Activated T-helper 17 cell treated with anti-CD3 and anti-CD28 coated beads, Interleukin-2, amount 50 U/mL, for 72 hours (primary cell): ENCODE data around the gene SCNN1A. TPM values are rescaled to one million over a fixed set of nuclear protein-coding genes. Genes with fewer than 3 reads are reported as not detected.
A peak's percentile ranks its signal among the peaks of the same experiment; 100 is the strongest.

ENCODE experiments used
- ATAC-seq: fragments of 150-1000 bp; cut with Tn5 transposase; replicated peaks from 2 replicates; pipeline ENCODE4 v1.10.0; 2021; ENCODE audit warnings: mild to moderate bottlenecking, moderate library complexity
- H3K27ac Mint-ChIP-seq: one replicate; pipeline ENCODE4 v1.8.0; 2022; ENCODE audit warnings: mixed read lengths
- H3K27me3 Mint-ChIP-seq: one replicate; pipeline ENCODE4 v1.8.0; 2022; ENCODE audit warnings: mixed read lengths
- H3K36me3 Mint-ChIP-seq: one replicate; pipeline ENCODE4 v1.8.0; 2022; ENCODE audit warnings: low read depth, mild to moderate bottlenecking, mixed read lengths
- H3K4me1 Mint-ChIP-seq: one replicate; pipeline ENCODE4 v1.8.0; 2022; ENCODE audit warnings: mixed read lengths
- H3K4me3 Mint-ChIP-seq: one replicate; pipeline ENCODE4 v1.8.0; 2022; ENCODE audit warnings: mild to moderate bottlenecking, mixed read lengths
- H3K9me3 Mint-ChIP-seq: one replicate; pipeline ENCODE4 v1.8.0; 2022; ENCODE audit warnings: mixed read lengths
- total RNA-seq, 2 donors: library from RNA; stranded (reverse); gene quantifications; one replicate each; pipeline ENCODE4 v1.2.3, GENCODE V29; 2022

Gene SCNN1A
- total RNA-seq, 2 donors from 2014 or later, result 1.6 TPM; not detected in 1

GRCh38 chr12:6306599-6307220 is 68.7 kb downstream of the SCNN1A start:
- no peak for ATAC-seq
- H3K4me3 Mint-ChIP-seq, result no peak overlapping the region

GRCh38 chr12:6306151-6306550 is 69.2 kb downstream of the SCNN1A start:
- no peak for ATAC-seq
- no peaks in the 10 kb centered on the region for H3K4me1 Mint-ChIP-seq
- no peaks in the 10 kb centered on the region for H3K9me3 Mint-ChIP-seq
- no peak overlapping the region for H3K4me3 Mint-ChIP-seq
- H3K27me3 Mint-ChIP-seq, result peaks cover 14% of the 10 kb centered on the region
- H3K27ac Mint-ChIP-seq, result peak overlapping the region; percentile 24
- no peaks in the 10 kb centered on the region for H3K36me3 Mint-ChIP-seq

More at GRCh38 chr12:6306599-6307220, 68.7 kb downstream of the SCNN1A start:
- Mint-ChIP-seq H3K4me1 (no peaks in the 10 kb centered on the region), H3K27me3 (peaks cover 14% of the 10 kb centered on the region), H3K27ac (peak overlapping the region; percentile 24), H3K9me3 (no peaks in the 10 kb centered on the region), H3K36me3 (no peaks in the 10 kb centered on the region)

GRCh38 chr12:6303071-6303470 is 72.3 kb downstream of the SCNN1A start:
- no peak overlapping the region for H3K27ac Mint-ChIP-seq
- no peaks in the 10 kb centered on the region for H3K36me3 Mint-ChIP-seq
- no peak overlapping the region for H3K4me3 Mint-ChIP-seq

GRCh38 chr12:6302621-6303020 is 72.7 kb downstream of the SCNN1A start:
- Mint-ChIP-seq H3K4me1 (no peaks in the 10 kb centered on the region), H3K27ac (no peak overlapping the region), H3K9me3 (no peaks in the 10 kb centered on the region), H3K27me3 (peaks cover 4% of the 10 kb centered on the region), H3K36me3 (no peaks in the 10 kb centered on the region), H3K4me3 (no peak overlapping the region)
- ATAC-seq, result no peak

More at GRCh38 chr12:6303071-6303470, 72.3 kb downstream of the SCNN1A start:
- no peak for ATAC-seq
- H3K27me3 Mint-ChIP-seq, result peaks cover 4% of the 10 kb centered on the region
- no peaks in the 10 kb centered on the region for H3K9me3 Mint-ChIP-seq
- no peaks in the 10 kb centered on the region for H3K4me1 Mint-ChIP-seq

GRCh38 chr12:6301721-6302120 is 73.6 kb downstream of the SCNN1A start:
- no peaks in the 10 kb centered on the region for H3K4me1 Mint-ChIP-seq
- no peaks in the 10 kb centered on the region for H3K36me3 Mint-ChIP-seq
- no peak overlapping the region for H3K4me3 Mint-ChIP-seq
- no peak for ATAC-seq
- no peaks in the 10 kb centered on the region for H3K9me3 Mint-ChIP-seq
- peaks cover 4% of the 10 kb centered on the region for H3K27me3 Mint-ChIP-seq
- H3K27ac Mint-ChIP-seq, result no peak overlapping the region

DNA sequence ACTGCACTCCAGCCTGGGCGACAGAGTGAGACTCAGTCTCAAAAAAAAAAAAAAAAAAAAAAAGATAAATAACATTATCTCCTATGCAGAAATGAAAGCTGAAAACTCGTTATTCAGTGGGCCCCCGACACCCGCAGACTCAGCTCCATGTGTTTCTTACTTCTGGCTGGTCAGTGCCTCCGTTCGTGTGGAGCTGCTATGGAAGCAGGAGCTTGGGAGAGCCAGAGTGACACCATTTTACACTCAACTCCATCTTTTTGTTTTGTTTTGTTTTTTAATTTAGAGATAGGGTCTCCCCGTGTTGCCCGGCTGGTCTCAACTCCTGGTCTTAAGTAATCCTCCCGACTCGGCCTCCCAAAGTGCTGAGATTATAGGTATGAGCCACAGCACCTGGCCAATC is 78.2 kb downstream of the SCNN1A start:
- no peak for ATAC-seq
- H3K27ac Mint-ChIP-seq, result no peak overlapping the region
- H3K27me3 Mint-ChIP-seq, result peaks cover 4% of the 10 kb centered on the region
- H3K4me3 Mint-ChIP-seq, result no peak overlapping the region
- no peaks in the 10 kb centered on the region for H3K36me3 Mint-ChIP-seq
- H3K9me3 Mint-ChIP-seq, result no peaks in the 10 kb centered on the region
- peaks cover 4% of the 10 kb centered on the region for H3K4me1 Mint-ChIP-seq

Other genes with a start within 250 kb of the SCNN1A start
- gene CD9, start 175.2 kb downstream of the SCNN1A start, total RNA-seq, result 1 to 10 TPM in 1 of 2 donors, under 1 TPM in 1; 0.76 to 1.6 TPM
- gene PLEKHG6, start 64.9 kb downstream of the SCNN1A start, total RNA-seq, result not detected
- gene TNFRSF1A, start 33.5 kb downstream of the SCNN1A start, total RNA-seq, result 10 to 100 TPM; 42.1 to 74.1 TPM
- under 1 TPM; 0.56 to 0.61 TPM for gene LTBR, start 8.6 kb upstream of the SCNN1A start, total RNA-seq
- gene CD27, start 69.4 kb upstream of the SCNN1A start, total RNA-seq, result 10 to 100 TPM; 21.1 to 42.1 TPM
- 10 to 100 TPM; 24.1 to 28.2 TPM for gene TAPBPL, start 76.5 kb upstream of the SCNN1A start, total RNA-seq
- 10 to 100 TPM; 19.9 to 81.8 TPM for gene VAMP1, start 95.1 kb upstream of the SCNN1A start, total RNA-seq
- gene MRPL51, start 117.7 kb upstream of the SCNN1A start, total RNA-seq, result 100 to 1,000 TPM; 262 to 317 TPM
- gene NCAPD2, start 118.5 kb upstream of the SCNN1A start, total RNA-seq, result 100 to 1,000 TPM; 167 to 176 TPM
- 1,000 to 10,000 TPM; 7,000 to 9,788 TPM for gene GAPDH, start 159.0 kb upstream of the SCNN1A start, total RNA-seq
- 10 to 100 TPM in 1 of 2 donors, 1 to 10 TPM in 1; 8.0 to 13.0 TPM for gene IFFO1, start 180.5 kb upstream of the SCNN1A start, total RNA-seq
- gene NOP2, start 192.7 kb upstream of the SCNN1A start, total RNA-seq, result 100 to 1,000 TPM in 1 of 2 donors, 10 to 100 TPM in 1; 61.6 to 133 TPM
- gene CHD4, start 231.8 kb upstream of the SCNN1A start, total RNA-seq, result 100 to 1,000 TPM; 267 to 285 TPM